NCI-H146 treated with DMSO at 0.1 percent for 48 hours (cell line): ENCODE data around the gene RFK.
A peak's percentile ranks its signal among the peaks of the same experiment; 100 is the strongest.

ENCODE experiments used
- DNase-seq: peaks from one replicate; lab custom pipeline; 2025; ENCODE audit not compliant: unreplicated experiment; lab: John Stamatoyannopoulos, UW

Gene RFK

GRCh38 chr9:76412638-76413037 is 18.4 kb upstream of the RFK start:
- DNase-seq, result no peak

GRCh38 chr9:76405868-76406267 is 11.6 kb upstream of the RFK start:
- no peak for DNase-seq

- no peak for DNase-seq
Observed at GRCh38 chr9:76405340-76405739, 11.1 kb upstream of the RFK start.

DNA sequence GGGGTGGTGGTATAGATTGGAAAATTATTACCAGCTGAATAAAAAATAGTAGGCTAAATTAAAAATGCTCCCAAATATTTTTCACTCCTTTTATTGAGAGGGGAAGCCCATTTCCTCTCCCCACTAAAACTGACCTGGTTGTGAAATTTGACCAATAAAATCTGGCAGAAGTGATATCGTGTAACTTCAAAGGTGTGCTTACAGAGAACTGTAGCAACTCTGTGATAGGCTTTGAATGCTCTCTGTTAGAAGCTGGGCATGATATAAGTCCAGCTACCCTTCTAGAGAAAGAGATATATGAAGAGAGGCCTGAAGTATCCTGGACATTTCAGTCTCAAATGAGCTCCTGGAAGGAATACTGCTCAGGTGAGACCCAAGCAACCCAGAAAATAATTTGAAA is 10.2 kb upstream of the RFK start:
- no peak for DNase-seq

DNA sequence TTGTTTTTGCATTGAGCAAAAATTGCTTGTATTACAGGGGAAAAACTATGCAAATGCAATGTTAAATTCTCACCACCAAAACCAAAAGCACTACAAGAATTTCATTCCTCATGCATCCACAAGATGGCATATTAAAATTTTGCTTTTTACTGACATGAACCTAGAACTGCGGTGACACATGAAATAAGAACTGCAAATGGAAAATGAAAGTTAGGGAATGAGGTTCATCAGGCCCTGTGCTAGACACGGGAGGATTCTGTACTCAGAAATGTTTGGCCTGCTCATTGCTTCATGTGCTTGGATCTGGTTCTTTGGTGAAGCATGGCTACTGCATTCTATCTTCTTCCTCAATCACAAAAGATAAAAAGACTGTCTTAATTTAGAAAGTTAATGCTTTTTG is 9.1 kb upstream of the RFK start:
- no peak for DNase-seq

DNA sequence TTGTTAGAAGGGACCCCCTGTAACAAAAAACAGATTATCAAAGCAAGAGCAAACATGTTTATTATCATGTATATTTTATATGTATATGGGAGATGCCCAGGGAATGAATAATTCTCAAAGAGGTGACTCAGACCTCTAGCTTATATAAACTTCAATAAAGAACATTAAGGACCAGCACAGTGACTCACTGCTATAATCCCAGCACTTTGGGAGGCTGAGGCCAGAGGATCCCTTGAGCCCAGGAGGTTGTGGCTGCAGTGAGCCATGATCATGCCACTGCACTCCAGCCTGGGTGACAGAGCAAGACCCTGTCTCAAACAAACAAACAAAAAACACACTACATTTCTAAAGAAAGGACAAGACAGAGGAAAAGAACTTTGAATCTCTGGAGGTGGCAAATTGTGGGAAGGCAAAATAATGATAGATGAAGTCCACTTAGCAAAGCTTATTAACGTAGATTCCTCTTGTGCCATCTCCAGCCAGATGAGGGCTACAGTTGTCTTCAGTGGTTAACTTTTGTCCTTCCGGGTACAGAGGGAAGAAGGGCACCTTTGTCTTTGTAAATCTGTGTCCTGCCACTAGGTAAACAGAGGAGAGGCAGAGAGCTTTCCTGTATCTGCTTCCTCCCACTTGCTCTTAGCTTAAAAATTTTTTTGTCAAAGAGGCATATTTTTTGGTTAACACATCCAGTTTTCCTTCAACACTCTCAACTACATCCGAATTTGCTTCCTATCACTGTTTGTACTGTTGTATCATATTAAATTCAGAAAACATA is 7.5 kb upstream of the RFK start:
- no peak for DNase-seq

GRCh38 chr9:76401176-76401575 is 7.0 kb upstream of the RFK start:
- DNase-seq, result no peak

DNA sequence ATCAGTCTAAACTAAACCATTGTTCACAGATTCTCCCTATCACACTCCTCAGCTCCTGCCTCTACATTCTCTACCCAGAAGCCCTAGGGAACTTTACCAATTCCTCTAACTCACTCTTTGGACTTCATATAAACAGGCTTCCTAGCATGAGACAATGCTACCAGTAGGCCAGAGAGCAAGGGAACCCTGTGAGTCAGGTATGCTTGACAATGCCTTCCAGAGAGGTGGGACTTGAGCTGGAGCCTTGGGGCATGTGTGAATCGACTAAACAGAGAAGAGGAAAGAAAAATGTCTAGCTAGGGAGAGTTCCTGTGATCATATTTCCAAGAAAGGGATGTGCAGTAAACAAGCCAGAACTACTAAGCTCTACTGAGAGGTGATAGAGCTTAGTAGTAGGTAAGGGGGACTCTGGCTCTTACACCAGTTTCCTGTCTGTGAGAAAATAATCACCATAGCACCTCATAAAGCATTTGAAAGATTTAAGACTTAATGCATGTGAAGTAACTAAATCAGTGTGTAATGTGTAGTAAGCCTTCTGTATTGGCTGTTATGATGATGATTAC is 6.4 kb upstream of the RFK start:
- DNase-seq, result no peak

GRCh38 chr9:76399856-76400255 is 5.6 kb upstream of the RFK start:
- no peak for DNase-seq

- DNase-seq, result no peak
Observed at GRCh38 chr9:76396597-76396996, 2.4 kb upstream of the RFK start.

- DNase-seq, result no peak
Observed at GRCh38 chr9:76396144-76396543, 1.9 kb upstream of the RFK start.

DNA sequence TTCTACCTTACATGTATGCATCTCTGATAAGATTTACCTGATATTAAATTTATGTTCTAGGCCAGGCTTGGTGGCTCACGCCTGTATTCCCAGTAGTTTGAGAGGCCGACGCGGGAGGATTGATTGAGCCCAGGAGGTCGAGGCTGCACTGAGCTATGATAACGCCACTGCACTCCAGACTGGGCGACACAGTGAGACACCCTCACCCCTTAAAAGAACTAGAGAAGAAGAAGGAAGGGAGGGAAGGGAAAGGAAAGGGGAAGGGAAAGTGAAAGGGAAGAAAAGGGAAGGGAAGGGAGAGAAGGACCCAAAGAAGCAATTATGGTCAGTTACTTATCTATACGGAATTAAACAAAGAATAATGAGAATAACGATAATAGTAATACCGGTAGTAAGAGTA is 1.2 kb upstream of the RFK start:
- peak; percentile 19 for DNase-seq

DNA sequence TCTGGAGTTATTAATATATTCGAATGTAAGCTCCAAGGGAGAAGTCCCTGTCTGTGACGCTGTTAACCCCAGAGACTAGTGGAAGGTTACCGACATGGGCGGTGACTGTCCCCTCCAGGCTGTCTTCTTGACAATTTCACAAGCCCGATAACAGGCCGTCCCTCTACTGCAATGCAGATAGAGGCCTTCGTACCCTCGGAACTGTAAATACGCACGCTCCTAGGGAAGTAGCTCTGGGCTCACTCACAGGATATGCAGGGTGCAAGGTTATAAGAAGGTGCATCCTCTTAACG is 680 bp upstream of the RFK start:
- DNase-seq, result peak; percentile 68

DNA sequence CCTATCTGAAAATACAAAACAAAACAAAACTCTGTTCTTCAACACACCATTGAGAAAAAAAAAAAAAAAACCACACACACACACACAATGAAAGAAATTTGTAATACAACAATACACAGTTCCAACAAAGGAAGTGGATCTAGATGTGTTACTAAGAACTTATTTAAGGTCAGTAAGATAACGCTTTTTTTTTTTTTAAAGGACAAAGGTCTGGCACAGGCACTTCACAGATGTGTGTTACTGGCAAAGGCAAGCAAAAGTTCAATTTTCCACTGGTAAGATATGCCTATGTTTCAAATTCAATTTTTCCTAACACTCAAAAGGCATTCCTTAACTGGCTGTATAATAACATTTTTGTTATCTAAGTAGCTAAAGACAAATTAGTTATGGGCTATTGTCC is 3.6 kb downstream of the RFK start:
- DNase-seq, result no peak

DNA sequence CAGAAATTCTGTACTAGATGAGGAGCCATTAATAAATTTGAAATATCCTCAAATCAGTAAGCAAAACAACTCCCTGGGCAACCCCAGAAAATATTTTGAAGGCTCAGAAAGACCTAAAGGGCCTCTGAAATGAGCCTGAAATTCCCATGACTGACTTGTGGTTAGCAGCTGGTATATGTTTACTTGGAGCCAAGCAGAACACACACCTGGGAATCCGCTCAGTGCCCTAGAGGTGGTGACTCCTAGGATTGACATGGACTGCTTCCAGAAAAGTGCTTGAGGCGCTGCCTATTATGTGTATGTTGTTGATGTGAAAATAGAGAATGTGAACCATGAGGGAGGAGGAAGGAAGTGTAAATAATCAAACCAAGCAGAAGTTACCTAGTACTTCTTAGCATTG is 14.7 kb downstream of the RFK start:
- no peak for DNase-seq

DNA sequence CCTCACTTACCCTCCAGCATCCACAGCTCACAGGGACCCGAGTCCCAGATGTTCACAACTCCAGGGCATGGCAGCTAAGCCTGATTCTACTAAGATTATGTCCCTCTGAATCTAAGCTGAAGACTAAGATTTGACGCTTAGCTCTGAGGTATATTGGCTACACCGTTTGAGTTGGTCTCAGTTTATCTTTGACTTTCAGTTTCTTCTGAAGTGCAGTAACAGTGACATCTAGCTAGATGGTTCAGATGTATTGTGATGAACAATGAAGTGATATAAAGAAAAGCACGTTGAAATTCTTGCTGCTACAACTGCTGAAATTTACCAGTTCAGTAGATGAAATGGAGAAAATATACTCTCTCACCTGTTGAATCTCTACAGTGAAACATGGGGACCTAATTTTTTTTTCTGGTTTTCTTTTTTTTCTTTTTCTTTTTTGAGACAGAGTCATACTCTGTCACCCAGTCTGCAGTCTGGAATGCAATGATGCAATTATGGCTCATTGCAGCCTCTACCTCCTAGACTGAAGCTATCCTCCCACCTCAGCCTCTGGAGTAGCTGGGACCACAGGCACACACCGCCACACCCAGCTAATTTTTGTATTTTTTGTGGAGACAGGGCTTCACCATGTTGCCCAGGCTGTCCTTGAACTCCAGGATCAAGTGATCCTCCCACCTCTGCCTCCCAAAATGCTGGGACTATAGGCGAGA is 15.7 kb downstream of the RFK start:
- DNase-seq, result no peak

DNA sequence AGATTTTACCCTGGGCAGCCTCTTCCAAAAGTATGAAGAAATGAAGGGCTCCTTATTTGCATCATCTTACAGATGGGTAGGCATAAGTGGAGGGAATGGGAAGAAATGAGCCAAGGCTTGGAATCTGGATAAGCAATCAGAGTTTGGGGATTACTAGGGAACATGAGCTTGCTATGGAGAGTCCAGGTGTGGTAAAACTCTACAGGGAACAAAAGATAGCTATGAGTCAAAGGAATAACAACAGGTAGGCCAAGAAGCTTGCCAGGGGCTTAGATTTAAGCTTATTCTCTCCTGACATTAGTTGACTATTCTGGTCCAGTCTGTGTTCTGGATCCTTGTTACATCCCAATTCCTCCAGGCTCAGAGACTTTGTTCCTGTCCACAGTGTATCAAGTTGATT is 16.4 kb downstream of the RFK start:
- DNase-seq, result no peak

DNA sequence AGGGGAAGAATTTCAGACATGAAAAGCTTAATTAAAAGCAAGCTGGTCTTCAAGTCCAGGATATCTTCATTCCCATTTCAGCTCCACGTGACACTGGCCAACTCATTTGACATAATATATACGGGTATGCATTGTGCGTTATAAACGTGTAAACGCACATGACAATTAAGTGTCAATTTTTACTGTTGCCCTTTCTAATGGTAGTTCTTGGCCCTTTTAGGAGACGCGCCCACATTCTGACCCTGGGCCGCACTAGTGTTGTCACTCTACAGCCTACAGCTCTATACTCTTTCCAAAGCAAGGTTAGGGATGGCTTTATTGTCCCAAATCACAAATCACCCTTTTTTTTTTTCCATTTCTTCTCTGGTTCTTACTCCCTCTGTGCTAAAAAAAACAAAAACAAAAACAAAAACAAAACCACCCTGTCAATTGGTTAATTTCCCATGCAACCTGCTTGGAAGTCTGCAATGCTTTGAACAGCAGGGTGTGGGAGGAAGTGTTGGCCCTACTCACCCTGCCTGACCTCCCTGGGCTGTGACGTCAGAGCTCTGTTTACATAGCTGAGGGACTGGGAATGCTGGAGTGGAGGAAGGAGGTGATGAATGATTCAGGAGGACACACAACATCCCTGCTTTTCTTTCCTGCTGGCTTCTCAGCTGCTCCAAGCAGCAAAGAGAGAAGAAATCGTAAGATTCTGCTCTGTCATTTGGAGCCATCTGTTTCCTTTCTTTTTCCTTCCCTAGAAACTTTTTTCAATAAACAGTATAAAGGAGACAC is 19.3 kb downstream of the RFK start:
- peak; percentile 5 for DNase-seq

DNA sequence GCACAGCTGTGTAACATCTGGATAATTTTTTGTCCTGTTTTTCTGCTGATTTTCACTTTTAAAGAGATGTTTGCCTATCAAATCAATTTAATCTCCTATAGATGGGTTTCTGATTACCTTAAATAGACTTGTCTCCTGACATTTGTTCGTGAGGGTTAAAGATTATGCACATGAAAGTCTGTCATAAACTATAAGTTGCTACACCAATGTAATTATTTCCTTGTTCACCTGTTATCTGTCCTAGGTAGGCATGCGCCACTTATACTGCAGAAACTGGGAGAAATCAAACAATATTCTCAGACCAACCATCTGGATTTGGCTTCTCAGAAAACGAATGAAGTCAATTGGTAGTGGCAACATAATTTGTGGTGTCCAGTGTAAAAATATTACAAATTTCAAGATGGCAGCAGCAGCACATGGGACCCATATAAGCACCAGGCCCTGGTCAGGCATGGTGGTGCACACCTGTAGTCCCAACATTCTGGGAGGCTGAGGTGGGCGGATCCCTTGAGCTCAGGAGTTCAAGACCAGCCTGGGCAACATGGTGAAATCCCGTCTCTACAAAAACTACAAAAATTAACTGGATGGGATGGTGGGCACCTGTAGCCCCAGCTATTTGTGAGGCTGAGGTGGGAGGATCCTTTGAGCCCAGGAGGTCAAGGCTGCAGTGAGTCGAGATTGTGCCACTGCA is 20.3 kb downstream of the RFK start:
- no peak for DNase-seq

- no peak for DNase-seq
Observed at GRCh38 chr9:76373173-76373783, 20.9 kb downstream of the RFK start.

DNA sequence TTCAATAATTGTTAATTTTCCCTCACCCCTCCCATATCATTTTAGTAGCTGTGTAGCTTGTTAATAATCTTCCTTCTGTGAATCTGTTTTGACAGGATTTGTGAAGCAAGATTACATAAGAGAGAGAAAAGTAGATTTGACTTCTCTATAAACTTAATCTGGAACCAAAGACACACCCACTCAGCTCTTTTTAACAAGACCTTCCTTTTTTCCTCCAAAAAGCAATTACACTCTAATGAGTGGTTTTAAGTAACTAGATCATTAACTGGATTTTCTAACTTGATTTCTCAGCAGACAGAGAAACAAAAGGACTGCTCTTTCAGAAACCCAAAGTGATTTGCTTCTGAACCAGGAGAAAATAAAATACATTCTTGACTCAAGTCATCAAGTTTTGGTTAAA is 21.9 kb downstream of the RFK start:
- DNase-seq, result no peak
